Stimulated activated CD4-positive, alpha-beta T cell treated with anti-CD3 and anti-CD28 coated beads, Interleukin-4, amount 100 ng/mL, for 1 hour (primary cell): Measurements from ENCODE around the gene JMJD6.
"Not testable (repeated sequence)": the region's sequence is repeated elsewhere in the genome, so short reads cannot be mapped to it uniquely, and the experiment has no call there.

Experiments used
- DNase-seq: peaks from one replicate; pipeline ENCODE4 v3.0.0-alpha.2; 2020

JMJD6 gene

DNA sequence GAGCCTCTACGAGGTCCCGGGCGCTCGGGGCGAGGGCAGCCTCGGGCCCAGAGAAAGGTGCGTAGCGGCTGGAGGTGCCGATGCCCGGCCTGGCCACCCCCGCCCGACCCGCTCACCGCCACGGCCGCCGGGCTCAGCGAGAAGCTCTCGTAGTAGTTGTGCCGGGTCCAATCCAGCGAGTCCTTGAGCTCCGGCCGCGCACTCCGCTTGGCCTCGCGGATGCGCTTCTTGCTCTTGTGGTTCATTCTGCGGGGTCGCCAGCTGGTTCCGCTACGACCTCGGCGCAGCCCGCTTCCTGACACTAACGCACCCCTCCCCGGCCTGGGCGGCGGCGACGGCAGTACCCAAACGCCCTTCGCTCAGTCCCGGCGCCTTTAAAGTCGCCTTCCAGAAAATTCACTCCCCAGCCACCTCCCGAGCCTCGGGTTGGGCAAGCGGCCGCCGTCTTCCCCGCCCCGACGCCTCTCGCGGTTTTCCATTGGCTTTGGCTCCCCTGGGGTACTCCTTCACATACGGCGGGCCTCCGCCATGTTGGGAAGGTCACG, at the start of gene JMJD6:
Gene JMJD6 (minus strand): TSS at position 376 of the 545 bp plus-strand sequence. CDS start 131 bp downstream, at position 245.
- DNase-seq = peak; percentile 93

DNA sequence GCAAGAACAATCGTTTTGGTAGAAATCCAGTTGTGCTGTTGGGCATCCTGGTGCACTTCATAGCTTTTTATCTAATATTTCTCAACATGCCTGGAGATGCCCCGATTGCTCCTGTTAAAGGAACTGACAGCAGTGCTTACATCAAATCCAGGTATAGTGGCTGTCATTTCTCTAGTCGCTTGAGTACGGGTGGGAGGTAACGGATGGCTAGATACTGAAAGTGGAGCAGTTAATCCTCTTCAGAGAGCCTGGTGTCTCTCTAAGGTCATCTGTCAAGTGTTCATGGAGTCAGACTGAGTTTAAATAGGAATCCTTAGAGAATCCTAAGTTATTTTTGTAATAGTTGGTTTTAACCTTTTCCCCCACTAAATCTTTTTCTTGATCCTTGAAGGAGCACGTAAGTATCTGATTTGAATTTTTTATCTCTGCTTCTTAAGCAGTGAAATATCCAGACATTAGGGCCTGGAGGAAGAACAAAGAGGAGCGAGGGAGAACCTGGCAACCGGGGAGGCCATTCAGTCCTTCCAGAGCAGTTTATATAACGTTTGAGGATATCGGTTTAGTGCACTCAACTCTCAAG, 48.7 kb upstream of the JMJD6 start:
- DNase-seq = no peak

DNA sequence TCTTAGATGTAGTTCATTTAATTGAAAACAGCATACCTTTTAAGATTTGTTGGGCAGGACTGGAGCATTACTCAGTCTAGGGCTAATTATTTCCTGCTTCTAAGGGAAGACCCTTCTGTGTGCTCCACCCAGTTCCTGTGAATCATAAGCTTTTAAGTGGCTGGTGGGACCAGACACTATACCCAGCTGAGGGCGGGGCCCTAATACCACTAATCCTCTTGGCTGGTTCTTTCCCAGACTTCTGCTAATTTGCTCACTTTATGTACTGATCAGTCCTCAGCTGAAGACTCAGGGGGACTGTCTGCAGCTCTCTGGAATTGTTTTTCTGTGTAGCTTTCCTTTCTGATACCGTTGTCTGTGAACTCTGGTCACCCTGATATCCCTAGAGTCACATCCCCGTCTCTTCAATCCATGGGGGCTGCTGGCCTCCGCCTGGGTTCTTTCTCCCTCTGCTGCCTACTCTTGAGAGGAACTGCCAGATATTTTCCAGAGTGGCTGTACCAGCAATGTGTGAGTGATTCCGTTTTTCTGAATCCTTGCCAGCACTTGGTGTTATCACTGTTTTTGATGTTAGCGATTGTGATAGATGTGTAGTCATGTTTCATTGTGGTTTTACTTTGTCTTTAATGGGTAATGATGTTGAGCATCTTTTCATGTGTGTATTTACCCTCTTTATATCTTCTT, 46.6 kb upstream of the JMJD6 start:
- peak; percentile 55 for DNase-seq

DNA sequence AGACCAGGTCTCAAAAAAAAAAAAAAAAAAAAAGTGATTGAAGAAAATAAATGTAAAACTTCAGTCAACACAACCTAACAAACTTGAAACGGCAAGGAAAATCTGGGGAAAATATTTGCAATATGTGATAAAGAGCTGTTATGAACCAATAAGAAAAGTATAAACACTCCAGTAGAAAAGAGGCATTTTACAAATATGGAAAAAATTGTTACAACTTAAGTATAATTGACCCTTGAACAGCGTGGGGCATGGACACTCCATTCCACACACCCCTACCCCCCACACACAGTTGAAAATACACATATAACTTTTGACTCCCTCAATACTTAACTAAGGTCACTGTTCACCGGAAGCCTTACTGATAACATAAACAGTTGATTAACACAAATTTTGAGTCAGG, 32.2 kb upstream of the JMJD6 start:
- DNase-seq = no peak

DNA sequence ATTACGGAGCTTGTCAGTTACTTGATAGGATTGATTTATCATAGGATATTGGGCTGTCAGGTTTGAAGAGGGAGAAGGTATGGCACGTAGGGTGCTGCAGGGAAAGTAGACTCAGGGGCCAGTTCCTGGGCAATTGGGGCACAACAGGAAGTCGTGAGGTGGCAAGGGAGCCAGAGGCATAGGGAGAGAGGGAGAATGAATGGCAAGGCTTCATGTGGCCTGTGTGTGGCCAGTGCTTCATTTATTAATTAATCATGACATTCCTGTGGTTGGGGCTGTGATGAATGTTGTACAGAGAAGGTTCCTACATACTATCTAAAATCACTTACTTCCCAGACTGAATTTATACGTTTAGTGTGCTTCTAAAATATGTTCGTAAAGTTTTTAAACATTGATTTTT, 30.9 kb upstream of the JMJD6 start:
- DNase-seq = no peak

DNA sequence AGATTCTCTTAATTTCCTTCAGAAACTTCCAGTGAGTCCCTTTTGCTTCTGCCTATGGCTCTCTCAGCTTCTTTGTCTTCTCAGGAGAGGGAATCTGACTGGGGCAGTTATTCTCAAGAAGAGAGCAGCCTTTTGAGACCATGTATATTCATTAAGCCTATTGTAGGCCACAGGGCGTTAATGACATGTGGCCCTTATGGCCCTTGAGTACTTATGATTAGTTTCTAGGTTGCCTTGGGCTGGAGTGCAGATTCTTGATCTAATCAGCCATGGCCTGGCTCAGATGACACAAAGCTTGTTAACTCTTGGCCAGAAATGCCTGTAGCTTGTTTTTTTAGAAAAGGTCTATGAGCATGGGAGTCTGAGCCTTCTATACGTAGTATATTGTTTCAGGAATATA, 28.9 kb upstream of the JMJD6 start:
- DNase-seq = no peak

DNA sequence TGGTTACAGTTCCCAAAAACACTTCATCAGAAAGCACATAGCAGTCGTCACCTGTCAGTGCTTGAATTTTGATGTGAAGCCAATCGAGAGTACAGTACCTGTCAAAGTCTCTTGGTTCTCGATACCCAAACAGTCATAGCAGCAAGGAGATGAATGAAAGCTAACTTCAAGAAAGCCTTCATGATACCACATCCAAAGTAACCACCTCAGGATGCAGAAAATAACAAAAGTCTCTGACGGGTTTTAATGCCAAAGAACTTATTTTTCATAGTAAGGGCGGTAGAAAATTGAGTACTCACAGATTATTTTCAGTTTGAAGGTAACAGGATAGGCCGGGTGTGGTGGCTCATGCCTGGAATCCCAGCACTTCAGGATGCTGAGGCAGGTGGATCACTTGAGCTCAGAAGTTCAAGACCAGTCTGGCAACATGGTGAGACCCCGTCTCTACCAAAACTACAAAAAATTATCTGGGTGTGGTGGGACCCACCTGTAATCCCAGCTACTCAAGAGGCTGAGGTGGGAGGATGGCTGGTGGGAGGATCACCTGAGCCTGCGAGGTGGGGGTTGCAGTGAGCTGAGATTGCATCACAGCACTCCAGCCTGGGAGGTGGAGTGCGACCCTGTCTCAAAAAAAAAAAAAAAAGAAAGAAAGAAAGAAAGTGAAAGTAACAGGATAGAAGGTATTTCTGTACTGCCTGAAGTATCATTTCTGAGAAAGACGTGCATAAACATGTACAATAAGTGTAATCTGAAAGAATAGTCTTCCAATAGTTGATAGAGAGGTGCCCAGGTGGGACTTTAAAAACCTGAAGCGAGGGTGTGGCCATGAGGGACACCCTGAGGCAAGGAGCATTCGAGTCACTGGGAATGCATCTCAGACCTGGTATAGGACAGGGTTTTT, 26.9 kb upstream of the JMJD6 start:
- DNase-seq = no peak

DNA sequence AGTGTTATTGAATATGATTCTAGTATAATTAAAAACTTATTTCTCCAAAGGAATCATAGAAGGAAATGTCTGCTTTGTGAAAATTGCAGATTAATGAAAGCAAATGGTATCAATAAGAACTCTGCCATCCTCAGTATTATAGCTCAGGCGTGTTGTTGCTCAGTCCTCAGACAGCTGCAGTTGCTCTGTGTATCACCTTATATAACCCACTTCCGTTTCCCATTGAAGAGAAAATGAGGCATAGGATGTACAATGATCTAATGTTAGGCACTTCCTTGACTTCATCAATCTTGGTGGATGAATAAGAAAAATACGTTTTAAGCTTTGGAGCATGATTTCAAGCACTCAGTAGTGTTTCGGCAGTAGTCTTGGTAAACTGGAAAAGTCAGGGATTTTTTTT, 25.6 kb upstream of the JMJD6 start:
- no peak for DNase-seq

DNA sequence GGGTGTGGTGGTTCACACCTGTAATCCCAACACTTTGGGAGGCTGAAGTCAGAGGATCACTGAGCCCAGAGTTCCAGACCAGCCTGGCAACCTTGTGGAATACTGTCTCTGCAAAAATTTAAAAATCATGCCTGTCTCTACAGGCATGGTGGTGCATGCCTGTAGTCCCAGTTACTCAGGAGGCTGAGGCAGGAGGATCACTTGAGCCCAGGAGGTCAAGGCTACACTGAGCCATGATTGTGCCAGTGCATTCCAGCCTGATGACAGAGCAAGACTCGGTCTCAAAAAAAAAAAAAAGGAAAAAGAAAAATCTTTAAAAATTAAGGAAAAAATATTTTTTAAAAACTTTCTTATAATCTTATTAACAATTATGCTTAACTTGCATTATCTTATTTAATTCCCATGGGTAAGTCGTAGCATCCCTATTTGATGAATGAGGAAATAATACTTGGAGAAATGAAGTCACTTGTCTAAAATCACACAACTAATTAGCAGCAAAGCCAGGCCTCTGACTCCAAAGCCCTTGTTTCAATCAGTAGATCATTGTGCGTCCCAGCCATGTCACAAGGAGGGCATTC, 25.1 kb upstream of the JMJD6 start:
- DNase-seq = no peak

DNA sequence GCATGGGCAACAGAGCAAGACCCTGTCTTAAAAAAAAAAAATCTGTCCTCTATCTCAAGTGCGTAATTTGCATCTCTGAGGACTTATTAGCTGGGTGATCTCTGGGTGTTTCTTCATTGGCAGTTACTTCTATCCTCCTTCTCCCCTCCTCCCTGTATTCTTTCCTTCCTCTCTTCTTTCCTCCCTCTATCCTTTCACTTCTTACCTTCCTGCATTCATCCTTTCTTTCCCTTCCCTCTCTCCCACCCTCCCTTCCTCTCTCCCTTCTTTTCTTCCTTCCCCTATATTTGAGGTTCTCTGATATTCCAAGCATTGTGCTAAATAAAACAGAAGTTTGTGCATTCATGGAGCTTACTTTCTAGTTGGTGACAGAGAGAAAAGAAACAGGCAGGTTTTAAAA, 22.3 kb upstream of the JMJD6 start:
- DNase-seq = no peak

DNA sequence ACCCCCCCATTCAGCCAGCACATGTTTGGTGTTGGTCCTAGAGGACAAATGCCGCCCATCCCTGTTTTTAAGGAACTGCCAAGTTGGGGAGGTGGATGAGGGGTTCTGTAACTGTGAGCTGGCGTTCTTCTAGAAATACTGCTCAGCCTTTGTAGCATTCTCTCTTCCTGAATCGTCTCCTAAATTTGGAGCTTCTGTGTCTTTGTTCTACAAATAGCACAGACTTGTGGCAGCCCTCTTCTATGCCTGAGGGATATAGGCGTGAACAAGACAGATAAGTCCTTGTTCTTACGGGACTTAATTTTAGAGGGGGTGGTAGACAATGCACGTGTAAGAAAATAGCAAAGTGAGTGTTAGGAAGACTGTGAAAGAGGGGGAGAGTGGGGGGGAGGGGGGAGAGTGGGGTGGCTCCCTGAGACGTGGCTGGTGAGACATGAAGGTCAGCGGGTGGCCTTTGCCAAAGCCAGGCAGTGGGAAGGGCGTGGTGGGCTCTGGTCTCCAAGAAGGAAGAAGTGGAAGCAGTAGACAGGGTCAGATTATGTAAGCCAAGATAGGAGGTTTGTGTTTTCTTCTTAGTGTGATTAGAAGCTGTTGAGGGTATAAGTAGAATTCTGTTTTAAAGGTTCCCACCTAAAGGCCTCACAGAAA, 21.4 kb upstream of the JMJD6 start:
- no peak for DNase-seq

DNA sequence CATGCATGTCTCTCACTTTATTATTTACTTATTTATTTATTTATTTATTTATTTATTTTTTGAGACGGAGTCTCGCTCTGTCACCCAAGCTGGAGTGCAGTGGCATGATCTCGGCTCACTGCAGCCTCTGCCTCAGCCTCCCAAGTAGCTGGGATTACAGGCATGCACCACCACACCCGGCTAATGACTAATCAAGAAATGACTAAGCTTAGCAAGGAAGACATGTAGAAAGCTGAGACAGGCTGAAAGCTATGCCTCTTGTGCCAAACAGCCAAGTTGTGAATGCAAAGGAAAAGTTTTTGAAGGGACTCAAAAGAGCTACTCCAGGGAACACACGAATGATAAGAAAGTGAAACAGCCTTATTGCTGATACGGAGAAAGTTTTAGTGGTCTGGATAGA, 19.4 kb upstream of the JMJD6 start:
- DNase-seq = not testable (repeated sequence)

DNA sequence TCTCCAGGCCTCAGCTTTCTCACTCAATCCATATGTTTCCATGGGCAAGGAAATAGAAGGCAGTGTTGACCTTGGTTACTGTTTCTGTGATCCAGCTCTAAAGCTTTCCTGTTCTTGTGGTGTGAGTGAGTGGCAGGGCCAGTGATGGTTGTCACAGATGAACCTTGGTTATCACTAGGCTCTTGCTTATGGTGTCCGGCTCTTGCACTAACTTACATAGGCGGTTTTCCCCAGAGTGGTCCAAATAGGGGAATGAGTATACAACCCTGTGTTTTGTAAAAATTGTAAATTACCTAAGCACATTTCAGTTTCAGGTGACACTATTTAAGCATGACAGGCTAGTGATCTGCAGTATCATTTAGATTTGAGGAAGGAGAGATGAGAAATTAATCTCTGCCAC, 18.3 kb upstream of the JMJD6 start:
- no peak for DNase-seq

DNA sequence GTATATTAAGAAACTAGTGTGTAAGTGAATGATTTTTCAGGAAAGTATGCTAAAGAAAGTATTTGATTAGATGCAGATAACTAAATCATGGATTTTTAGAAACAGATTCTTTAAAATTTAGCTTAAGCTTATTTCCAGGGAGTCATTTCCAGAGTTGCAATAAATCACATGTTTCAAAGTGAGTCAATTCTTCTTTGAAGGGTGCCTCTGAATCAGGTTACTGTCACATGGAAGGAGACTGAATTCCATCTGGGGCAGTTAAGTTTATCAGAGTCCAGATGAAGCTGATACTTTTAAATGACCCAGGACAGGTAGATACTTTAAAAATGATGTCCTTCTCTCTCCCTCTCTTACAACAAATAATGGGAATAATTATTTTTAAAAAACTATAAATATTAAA, 16.6 kb upstream of the JMJD6 start:
- no peak for DNase-seq

DNA sequence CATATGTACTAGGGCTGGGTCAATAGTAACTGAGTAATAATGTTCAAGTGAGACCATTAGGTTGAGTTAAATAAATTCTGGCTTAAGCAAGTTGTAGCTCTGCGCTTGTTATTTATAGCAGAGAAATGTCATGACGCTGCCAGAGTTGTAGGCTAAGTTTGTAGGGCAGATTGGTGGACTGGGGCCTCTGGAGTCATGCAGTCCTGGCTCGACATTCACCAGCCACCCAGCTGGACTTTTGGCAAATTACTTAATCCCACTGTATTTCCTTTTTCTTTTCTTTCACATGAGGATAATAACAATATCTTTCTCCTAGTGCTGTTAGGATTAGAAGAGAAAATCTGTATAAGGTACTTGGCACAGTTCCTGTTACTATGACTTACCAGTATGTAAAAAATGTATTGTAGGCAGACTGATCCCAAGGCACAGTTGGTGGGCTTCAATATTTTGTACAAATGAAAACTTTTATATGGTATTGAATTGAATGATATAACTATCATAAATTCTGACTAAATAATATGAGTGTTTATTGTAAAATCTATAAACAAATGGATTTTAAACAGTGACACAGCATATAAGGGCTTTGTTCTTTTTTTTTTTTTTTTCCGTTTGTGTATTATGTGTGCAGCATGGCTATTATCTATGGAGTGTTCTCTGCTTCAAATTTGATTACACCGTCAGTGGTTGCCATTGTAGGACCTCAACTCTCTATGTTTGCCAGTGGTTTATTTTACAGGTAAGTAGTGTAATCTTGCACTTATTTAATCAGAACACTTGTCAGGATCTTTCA, 14.1 kb upstream of the JMJD6 start:
- no peak for DNase-seq

DNA sequence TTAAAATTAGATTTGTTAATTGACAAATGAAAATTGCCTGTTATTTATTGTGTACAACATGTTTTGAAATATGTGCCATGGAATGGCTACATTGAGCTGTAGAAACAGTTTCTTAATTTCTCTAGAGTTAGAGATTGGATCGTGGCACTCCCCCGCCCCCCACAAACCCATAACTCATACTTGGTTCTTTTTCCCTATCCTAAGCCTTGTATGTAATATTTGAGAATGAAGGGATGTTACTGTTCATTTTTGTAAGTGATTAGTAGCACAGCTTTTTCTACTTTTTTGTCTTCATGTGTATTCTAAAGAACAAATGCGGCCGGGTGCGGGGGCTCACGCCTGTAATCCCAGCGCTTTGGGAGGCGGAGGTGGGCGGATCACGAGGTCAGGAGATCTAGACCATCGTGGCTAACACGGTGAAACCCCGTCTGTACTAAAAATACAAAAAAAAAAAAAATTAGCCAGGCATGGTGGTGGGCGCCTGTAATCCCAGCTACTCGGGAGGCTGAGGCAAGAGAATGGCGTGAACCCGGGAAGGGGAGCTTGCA, 13.2 kb upstream of the JMJD6 start:
- DNase-seq = not testable (repeated sequence)

DNA sequence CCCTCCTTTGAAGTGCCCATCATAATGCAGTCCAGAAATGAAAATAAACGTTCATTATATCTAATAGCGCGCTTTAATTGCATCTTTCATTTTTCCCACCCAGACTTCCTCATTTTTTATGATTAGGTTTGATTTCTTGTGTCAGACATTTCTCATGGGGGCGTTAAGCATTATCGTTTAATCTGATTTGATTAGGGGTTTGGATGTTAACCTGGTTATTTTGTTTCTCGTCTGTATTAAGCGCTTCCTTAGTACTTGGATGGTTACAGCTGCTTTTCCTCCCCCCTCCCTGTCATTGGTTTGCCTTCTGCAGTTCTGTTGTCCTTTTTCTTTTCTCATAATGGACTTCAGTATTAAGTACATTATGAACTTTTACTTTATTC, 12.1 kb upstream of the JMJD6 start:
- no peak for DNase-seq

DNA sequence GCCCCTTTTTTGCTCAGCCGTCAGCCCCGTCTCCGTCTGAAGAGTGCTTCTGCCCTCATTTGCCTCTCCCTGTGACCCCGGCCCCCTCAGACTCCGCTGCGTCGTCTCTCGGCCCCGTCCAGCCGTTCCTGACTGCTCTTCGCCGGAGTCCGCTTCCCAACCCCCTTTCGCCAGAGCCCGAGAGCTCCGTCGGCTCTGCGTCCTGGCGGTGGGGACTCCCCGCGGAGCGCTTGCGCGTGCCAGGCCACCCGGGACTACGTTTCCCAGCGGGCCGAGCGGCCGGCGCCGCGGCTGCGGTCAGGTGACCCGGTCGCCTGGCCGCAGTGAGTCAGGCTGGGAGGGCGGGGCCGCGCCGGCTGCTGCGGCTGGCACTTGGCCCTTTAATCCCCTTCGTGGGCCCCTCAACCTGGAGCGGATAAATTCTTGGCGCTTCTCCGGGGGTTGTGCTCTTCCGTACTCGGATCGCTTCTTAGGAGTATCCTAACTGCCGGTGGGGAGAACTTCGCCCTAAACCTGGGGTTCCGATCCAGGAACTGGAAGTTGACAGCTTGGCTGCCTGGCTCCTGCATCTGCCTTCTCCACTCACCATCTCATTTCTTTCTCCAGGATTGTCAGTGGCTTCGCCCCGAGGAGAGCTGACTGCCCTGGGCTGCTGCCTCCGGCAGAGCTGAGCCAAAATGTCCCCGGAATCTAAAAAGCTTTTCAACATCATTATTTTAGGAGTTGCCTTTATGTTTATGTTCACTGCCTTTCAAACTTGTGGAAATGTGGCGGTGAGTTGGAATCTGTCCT, 11.5 kb upstream of the JMJD6 start, which contains the start of gene MFSD11:
Gene MFSD11 (plus strand): TSS at position 444 of the 792 bp plus-strand sequence. CDS start 234 bp downstream, at position 678.
- DNase-seq = peak; percentile 93

DNA sequence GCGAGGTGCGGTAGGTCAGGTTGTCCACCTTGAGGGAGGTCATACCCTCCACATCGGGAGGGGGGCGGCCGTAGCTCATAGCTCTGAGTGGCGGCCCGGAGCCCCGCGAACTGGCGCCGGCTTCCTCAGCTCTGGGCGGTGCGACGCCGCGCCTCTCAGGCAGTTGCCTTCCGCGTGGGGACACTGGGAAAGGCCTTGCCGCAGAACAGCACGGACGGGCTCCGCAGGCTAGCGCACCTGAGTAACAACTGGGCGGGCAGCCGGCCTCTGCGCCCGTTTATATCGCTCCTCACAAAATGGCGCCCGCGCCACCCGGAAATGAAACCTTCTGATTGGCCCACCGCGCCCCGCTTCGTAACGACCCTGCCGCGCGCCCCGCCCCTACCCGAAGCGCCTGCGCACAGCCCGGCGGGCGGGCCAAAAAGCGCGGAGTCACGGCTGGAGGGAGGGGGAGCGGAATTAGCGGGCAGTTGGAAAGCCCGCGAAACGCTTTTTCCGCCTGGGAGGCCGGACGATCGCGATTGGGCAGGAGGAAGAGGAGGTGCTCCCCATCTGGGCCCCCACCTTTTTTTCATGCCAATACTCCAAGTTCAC, 10.8 kb upstream of the JMJD6 start, which contains the start of gene SRSF2:
Gene SRSF2 (minus strand): TSS at position 250 of the 594 bp plus-strand sequence. CDS start 171 bp downstream, at position 79.
- peak; percentile 97 for DNase-seq
